ENCODE data around the gene FGF12. TPM values are rescaled to one million over a fixed set of nuclear protein-coding genes. Genes with fewer than 3 reads are reported as not detected.

The FGF12 gene
- total RNA-seq, 1 donor from 2014 or later: 7.2 TPM

GRCh38 chr3:192409838-192410683, 317.3 kb downstream of the FGF12 start:
- DNase-seq: peak; percentile 36

GRCh38 chr3:192409201-192409837, 318.0 kb downstream of the FGF12 start:
- DNase-seq: peak; percentile 44

- DNase-seq: peak; percentile 24
Observed at GRCh38 chr3:192408647-192409200, 318.6 kb downstream of the FGF12 start.

- DNase-seq: peak; percentile 32
Observed at GRCh38 chr3:192408007-192408646, 319.2 kb downstream of the FGF12 start.

GRCh38 chr3:192399767-192400166, 327.6 kb downstream of the FGF12 start:
- DNase-seq: no peak

GRCh38 chr3:192397012-192397411, 330.3 kb downstream of the FGF12 start:
- DNase-seq: no peak

GRCh38 chr3:192395506-192395905, 331.8 kb downstream of the FGF12 start:
- DNase-seq: no peak

GRCh38 chr3:192392986-192393385, 334.4 kb downstream of the FGF12 start:
- DNase-seq: no peak

GRCh38 chr3:192382861-192383260, 344.5 kb downstream of the FGF12 start:
- no peak for DNase-seq

- no peak for DNase-seq
Observed at GRCh38 chr3:192373586-192373985, 353.8 kb downstream of the FGF12 start.

GRCh38 chr3:192373032-192373431, 354.3 kb downstream of the FGF12 start:
- DNase-seq: no peak

GRCh38 chr3:192372616-192373015, 354.7 kb downstream of the FGF12 start:
- DNase-seq: no peak

- peak; percentile 3 for DNase-seq
Observed at GRCh38 chr3:192371870-192372400, 355.4 kb downstream of the FGF12 start.

- DNase-seq: no peak
Observed at GRCh38 chr3:192367616-192368015, 359.7 kb downstream of the FGF12 start.

- peak; percentile 3 for DNase-seq
Observed at GRCh38 chr3:192366916-192367315, 360.4 kb downstream of the FGF12 start.

- no peak for DNase-seq
Observed at GRCh38 chr3:192365571-192365970, 361.8 kb downstream of the FGF12 start.

- no peak for DNase-seq
Observed at GRCh38 chr3:192364316-192364715, 363.0 kb downstream of the FGF12 start.

GRCh38 chr3:192354687-192355086, 372.7 kb downstream of the FGF12 start:
- no peak for DNase-seq

- no peak for DNase-seq
Observed at GRCh38 chr3:192352142-192352541, 375.2 kb downstream of the FGF12 start.

- no peak for DNase-seq
Observed at GRCh38 chr3:192351441-192351840, 375.9 kb downstream of the FGF12 start.

- DNase-seq: no peak
Observed at GRCh38 chr3:192340031-192340430, 387.3 kb downstream of the FGF12 start.

GRCh38 chr3:192339214-192339613, 388.1 kb downstream of the FGF12 start:
- no peak for DNase-seq

- DNase-seq: no peak
Observed at GRCh38 chr3:192336286-192336685, 391.1 kb downstream of the FGF12 start.
